ENCODE data around the gene PON2.
"Not testable (repeated sequence)": the region's sequence is repeated elsewhere in the genome, so short reads cannot be mapped to it uniquely, and the experiment has no call there.

The PON2 gene

DNA sequence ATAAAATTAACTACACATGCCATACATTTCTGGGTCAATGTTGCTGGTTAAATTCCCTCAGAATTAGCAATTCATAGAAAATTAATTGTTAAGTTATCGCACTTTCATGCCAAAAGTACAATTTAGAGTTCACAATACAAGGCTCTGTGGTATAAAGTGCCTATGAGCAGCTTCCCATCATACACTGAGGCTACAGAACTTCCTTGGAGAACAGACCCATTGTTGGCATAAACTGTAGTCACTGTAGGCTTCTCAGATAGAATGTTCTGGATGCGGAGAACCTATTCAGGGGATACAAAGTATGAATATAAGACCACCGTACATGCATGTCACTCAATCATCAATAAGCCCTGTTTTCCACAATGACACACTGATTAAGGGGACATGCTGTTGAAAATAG, 29.6 kb downstream of the PON2 start:
- no peak for DNase-seq (ENCODE audit: low read depth)

DNA sequence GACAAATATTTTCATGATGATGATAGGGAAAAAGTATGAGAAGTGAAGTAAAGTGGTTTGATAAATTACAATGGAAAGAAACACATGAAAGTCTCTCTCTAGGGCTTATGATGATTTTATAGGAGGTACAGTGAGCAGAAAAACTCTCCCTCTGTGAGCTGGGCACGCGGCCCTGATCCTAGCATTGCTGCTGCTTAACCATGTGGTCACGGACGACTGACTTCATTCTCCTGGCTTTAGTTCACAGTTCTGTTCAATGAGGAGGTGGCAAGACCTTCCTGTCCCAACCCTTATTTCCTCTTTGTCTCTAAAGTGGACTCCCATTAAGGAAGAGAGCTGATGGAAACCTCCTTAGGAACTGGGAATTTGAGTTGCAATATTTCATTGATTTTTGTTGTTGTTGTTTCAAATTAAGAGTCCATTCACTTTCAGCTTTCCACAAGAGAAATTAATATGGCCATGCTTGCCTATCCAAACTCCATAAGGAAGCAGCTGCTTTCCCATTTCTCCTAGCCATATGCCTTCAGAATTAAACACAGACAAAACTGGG, 30.4 kb downstream of the PON2 start:
- DNase-seq (ENCODE audit: low read depth) = no peak

DNA sequence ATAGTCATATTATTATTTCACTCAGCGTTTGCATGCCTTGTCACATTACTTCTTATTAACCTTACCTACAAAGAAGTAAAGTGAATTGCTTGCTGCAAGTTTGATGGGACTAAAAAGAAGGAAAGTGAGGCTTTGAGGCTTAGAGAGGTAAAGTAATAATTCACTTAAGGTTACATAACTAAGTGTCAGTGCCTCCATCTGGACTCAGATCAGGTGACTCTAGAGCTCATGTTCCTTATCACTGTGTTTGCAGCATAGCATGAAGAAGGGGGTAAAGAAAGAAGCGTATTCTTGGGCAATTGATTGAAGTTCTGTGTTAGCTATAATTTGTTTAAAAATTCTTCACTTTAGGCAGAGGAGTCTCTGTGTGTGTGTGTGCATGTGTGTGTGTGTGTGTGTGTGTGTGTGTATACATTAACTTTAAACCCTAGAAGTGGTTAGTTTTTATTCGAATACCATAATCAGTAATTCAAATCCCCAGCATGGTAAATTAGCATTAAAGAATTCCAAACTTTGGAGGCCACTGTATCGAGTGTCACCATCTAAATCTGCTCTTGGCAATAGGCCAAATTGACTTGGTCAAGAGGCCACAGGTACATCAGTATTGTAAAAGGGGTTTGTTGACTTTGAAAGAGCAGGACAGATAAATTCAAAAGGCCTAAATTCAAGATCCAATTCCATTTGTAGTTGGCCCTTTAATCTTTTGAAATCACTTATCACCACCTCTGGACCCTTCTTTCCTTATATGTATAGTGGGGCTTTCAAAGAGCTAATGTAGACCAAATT, 36.5 kb downstream of the PON2 start:
- DNase-seq (ENCODE audit: low read depth) = no peak

DNA sequence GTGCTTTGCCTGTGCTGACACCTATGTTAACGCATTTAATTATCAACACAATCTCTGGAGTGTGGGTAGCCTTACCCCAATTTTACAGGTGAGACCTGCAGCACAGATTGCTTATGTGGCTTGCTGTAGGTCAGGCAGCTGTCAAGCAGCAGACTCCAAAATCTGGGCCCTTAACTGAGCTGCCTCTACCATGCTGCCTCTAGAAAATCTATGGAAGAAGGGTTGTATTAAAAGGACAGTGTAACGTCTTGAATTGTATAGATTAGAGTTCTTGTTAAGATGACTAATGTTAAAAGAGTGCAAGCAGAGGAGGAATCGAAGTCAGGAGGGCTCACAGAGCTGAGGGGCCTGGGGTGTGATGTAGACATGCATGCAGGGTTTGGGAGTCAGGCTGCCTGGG, 37.4 kb downstream of the PON2 start:
- no peak for DNase-seq (ENCODE audit: low read depth)

DNA sequence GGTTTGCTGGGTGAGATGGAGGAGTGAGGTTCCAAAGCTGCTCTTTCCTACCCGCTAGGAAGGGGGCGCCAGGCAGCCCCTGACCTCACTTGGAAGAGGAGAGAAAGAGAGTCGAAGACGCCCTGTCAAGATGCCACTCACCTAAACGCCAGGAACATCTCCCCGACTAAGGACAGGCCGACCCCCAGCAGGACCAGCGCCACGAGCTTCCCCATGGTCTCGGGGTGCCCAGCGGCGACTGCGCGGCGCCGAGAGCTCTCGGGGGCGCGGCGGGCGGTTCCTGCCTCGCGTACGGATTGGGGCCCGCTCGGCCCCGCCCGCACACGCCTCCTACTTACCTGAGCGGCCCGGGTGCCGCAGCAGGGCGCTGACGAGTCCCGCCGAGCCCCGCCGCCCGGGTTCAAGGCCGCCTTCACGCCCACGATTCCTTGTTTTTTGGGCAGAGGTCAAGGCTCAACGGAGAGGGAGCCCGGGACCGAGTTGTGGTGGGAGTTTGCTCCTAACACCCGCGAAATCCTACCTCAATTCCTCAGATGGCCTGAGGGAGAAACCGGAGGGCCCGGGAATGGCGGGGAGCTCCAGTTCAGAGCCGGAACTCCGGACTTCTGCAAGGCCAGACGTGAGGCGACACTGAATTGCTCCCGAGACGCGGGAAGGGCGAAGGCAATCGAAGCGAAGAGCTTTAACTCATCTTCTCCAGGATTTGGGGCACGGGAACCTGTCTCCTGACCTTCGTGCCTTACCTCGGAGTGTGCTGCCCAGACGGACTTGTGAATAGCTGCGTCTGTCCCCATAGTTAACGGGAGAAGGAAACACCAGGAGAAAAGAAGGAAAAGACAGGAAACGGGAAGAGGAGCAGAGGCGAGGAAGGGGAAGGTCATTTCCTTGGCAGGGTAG, 38.4 kb downstream of the PON2 start, which contains the start of gene PON3:
PON3 (minus strand) TSS at position 240 of the 897 bp plus-strand sequence; CDS start at position 215, 25 bp downstream.
- DNase-seq (ENCODE audit: low read depth) = no peak

DNA sequence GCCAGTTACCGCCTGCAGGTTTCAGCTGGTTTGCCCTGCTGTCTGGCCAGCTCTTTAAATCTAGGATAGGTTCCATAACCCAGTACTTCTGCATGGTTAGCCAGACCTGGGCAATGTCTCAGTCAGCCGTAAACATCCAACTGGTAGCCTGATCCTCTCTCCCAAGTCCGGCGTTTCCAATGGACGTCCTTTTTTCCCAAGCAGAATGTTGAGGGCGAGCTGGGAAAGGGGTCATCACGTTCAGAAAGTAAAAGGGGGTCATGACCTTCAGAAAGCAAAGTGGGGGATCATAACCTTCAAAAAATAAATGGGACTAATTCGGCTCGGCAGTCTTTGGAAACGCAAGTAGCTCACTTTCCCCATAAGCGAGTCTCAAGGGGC, 39.1 kb downstream of the PON2 start:
- DNase-seq (ENCODE audit: low read depth) = no peak

DNA sequence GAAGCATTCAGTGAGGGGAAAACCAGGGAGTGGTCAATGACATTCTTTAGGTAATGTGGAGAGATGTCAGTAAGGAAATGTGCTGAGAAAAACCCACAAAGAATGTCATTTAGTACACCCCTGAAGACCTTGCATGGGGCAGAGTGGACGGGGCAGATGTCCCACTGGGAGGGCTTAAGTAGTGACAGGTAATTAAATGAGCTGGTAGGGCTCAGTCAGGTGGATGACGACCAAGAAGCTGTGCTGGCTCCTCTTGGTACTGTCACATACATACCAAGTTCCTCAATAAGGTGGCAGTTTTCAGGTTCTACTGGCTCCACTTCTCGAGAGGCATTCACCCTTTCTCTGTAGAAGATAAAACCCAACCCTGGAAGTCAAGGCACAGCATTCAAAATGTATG, 40.5 kb downstream of the PON2 start:
- no peak for DNase-seq (ENCODE audit: low read depth)

DNA sequence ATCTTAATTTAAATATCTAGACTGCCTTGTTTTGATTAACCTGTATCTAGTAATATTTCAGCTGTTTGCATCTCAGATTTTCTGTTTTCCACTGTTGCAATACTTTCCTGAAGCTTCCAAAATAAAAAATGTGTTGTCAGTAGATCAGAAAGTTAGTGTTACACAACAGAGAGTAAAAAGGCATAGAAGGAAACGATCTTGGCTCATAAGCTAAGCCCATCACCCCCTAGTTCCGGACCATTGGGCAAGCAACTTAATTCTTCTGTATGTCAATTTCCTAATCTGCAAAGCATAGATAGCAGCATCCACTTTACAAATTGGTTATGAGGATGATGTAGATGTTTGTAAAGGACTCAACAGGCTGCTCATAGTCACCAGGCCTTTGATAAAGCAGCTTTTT, 43.1 kb downstream of the PON2 start:
- no peak for DNase-seq (ENCODE audit: low read depth)

DNA sequence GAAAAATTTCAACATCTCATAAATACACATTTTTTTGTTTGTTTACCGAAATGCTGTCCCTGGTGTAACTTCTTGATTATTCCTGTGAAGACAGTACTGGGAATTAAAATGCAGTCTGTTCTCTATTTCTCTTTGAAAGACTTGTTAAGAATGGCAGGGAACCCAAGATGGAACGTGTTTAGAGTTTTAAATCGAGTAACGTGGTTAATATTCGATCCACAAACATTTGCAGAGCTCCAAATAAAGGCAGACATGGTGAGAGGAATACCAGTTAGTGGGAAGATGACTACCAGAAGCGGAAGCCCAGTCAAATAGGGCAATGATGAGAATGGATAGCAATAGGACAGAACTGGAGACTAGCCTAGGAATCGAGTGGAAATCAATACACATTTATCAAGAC, 45.3 kb downstream of the PON2 start:
- DNase-seq (ENCODE audit: low read depth) = no peak

DNA sequence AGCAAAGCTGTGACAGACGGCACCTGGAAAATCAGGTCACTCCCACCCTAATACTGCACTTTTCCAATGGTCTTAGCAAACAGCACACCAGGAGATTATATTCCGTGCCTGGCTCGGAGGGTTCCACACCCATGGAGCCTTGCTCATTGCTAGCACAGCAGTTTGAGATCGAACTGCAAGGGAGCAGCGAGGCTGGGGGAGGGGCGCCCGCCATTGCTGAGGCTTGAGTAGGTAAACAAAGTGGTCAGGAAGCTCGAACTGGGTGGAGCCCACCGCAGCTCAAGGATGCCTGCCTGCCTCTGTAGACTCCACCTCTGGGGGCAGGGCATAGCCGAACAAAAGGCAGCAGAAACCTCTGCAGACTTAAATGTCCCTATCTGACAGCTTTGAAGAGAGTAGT, 55.4 kb downstream of the PON2 start:
- not testable (repeated sequence) for DNase-seq (ENCODE audit: low read depth)

DNA sequence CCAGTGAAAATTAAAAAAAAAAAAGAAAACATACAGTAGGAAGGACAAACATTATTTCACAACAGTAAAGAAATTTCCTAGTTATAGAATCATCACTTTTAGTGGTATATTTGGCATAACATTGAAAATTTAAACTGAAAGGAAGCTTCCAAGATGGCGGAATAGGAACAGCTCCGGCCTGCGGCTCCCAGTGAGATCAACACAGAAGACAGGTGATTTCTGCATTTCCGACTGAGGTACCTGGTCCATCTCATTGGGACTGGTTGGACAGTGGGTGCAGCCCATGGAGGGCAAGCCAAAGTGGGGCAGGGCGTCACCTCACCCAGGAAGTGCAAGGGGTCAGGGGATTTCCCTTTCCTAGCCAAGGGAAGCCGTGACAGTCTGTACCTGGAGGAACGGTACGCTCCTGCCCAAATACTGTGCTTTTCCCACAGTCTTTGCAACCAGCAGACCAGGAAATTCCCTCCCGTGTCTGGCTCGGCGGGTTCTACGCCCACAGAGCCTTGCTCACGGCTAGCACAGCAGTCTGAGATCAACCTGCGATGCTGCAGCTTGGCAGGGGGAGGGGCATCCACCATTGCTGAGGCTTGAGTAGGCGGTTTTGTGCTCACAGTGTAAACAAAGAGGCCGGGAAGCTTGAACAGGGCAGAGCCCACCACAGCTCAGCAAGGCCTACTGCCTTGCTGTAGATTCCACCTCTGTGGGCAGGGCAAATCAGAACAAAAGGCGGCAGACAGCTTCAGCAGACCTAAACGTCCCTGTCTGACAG, 58.0 kb downstream of the PON2 start:
- DNase-seq (ENCODE audit: low read depth) = no peak

DNA sequence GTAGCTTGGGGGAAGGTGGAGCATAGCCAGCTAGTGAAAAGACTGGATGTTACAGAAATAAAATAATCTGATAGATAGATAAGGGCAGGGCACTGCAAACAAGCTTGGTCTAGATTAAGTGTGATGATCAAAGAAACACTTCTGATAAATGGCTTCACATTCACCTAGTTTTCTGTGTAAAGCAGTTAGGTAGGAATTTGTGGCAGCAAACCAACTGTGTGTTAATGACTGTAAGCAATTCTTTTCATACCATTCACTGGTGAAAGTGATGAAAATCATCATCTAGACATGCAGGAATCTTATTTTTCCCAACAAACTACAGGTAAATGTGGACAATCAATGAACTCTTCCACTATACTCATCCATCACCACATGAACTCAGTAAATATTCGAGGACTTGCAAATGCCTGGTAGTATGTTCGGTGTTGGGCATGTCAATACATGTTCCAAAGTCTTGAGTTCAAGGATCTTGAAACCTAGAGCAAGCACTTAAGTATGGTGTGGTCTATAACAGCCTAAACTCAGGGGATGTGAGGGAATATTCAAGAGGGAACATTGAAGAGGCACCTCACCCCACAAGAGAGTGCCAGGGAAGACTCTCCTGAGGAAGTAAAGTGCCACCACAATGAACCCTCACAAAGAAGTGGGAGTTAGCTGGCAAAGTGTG, 59.1 kb downstream of the PON2 start:
- DNase-seq (ENCODE audit: low read depth) = no peak

DNA sequence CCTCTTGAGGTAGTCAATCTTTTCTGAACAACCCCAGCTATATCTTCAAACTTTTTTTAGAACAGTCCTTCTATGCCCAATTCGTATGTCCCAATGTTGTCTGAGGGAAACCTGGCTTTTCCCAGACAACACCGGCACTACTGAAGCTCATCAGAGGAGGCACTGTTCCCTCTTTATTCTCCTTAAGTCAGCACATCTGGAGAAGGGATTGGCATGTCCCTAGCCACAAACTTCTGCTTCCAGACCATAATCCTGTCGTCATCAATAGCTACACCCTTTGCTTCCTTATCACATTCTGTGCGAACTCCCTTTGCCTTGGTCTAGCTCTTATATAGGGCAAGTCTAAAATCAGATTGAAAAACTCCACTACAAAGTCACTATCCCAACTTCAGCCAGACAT, 61.5 kb downstream of the PON2 start:
- no peak for DNase-seq (ENCODE audit: low read depth)

DNA sequence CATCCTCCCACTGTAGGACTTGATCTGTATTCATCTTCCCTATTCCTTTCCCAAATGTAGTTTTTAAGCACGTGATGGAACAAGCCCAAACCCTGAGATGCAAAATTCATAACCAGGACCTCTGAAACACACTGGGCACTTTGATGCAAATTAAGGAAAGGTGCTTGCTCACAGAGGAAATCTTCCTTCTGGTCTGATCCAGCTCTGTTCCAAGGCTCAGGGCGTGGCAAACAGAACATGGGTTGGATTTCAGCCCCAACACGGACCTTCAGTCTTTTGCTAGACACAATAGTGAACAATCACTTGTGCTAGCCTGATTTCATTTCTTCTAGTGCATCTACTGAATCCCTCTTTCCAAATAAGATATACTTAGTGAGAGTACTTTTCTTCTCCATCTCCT, 66.6 kb downstream of the PON2 start:
- DNase-seq (ENCODE audit: low read depth) = no peak

DNA sequence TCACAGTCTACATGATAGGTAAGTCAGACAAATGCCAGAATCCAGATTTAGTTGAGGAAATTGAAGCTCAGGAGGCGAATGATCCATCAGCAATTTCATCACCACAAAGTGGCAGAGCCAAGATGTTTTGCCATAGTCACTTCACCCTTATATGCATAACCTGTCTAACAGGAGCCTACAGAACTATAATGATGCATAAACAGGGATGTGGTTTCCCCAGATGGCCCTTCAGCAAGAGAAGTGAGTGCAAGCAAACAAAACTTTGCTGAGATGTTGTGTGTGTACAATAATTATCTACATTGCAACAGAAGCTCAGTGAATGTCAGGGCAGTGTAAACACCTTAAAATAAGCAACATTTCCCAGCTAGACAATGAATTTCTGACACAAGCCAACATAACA, 67.2 kb downstream of the PON2 start:
- DNase-seq (ENCODE audit: low read depth) = no peak

DNA sequence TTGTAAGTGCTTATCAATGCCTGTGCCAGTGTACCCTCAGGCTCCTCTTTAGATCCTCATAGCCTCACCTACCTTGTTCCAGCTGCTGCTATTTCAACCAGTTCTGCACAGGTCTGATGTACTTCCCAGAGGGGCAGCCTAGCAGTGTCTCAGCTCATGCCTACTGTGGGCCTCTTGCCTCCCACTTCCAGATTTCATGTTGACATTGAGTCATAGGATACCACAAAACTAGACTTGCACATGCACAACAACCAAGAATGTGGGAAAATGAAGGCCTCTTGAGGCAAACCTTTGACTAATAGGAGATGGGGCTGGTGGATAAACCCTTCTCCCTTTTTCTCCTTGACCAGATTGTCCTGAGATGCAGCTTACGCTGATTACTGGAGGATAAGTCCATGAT, 69.7 kb downstream of the PON2 start:
- no peak for DNase-seq (ENCODE audit: low read depth)

DNA sequence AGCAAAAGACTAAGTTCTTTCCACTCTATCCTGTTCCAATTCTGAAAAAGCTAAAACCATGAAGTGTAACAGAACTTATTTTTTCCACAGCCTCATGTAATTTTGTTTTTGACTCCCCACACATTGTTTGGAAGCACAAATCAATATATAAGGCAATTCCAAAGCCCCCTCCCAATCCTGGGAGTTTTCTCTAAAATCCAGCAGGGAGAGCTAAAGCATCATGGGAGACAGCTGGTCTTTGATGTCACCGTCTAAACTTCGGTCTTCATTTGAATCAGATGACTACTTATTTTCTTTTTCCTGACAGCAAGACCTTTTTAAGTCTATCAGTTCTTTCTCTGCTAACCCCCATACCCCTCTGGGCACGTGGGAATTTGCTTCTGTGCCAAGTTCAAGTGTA, 77.2 kb downstream of the PON2 start:
- DNase-seq (ENCODE audit: low read depth) = no peak

All from T follicular helper cell (primary cell).